Ovary (tissue), 3 donors: ENCODE measurements around the gene COQ9.

Source experiments
- CTCF ChIP-seq, 3 donors: fragments of 450-650 bp in 2 of 3; fragments of 200-600 bp in 1 of 3; IDR thresholded peaks; one replicate each; pipeline versions ENCODE4 v1.5.1 to v1.8.0; 2016 to 2022; ENCODE audit warnings: antibody characterized with exemption in 3 of 3, mild to moderate bottlenecking in 1 of 3
- EP300 ChIP-seq: sonication (generic); formaldehyde crosslinking; IDR thresholded peaks from one replicate; pipeline ENCODE4 v1.6.1; 2017; ENCODE audit warnings: antibody characterized with exemption
- POLR2A ChIP-seq: fragments of 450-650 bp; IDR thresholded peaks from one replicate; pipeline ENCODE4 v1.6.1; 2017; ENCODE audit warnings: antibody characterized with exemption, mild to moderate bottlenecking, moderate library complexity
- donor health status: DM: no; HTN: no; CAD: no.

DNA sequence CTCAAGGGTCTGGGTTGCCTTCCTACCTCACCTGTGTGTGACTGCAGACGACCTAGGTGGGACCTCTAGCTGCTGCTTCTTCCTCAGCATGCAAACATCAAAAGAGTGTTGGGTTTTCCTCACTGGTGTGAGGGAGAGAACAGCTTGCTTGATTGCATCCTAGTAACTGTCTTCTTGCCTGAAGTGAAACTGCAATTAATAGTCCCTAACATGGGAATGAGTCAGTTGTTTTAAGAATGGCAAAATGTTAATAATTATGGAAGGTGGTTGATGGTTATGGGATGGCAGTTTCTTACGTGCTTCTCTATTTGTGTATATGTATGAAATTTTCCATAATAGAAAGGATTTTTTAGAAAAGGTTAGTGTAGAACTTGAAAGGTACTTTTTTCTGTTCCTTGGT is 21.1 kb downstream of the COQ9 start:
- TF ChIP-seq CTCF (IDR thresholded peaks at IDR 0.05) = no peak
- no peak for TF ChIP-seq EP300
- no peak for TF ChIP-seq POLR2A
